GM19193 (cell line): ENCODE results near the gene LY6G5C.

Experiments used
- POLR2A ChIP-seq: IDR thresholded peaks from 4 replicates; pipeline ENCODE4 v1.6.1; 2011; ENCODE audit not compliant: insufficient read depth, insufficient read length; ENCODE audit errors: extremely low read depth

LY6G5C gene

DNA sequence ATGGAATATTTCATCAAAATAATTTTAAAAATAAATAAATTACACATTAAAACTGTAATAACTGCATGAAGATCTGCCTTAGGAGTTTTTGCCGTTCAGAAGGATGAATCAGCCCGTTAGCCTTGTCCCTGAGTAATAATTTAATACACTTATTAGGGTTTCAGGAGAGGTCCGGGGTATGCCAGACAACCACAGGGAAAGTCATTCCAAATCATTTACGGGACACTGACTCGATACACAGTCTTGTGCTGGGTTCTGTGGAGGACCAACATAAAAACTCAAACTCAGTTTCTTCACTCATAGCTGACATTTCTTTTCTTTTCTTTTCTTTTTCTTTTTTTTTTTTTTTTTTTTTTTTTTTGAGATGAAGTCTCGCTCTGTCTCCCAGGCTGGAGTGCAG is 25.1 kb upstream of the LY6G5C start:
- no peak for TF ChIP-seq POLR2A

DNA sequence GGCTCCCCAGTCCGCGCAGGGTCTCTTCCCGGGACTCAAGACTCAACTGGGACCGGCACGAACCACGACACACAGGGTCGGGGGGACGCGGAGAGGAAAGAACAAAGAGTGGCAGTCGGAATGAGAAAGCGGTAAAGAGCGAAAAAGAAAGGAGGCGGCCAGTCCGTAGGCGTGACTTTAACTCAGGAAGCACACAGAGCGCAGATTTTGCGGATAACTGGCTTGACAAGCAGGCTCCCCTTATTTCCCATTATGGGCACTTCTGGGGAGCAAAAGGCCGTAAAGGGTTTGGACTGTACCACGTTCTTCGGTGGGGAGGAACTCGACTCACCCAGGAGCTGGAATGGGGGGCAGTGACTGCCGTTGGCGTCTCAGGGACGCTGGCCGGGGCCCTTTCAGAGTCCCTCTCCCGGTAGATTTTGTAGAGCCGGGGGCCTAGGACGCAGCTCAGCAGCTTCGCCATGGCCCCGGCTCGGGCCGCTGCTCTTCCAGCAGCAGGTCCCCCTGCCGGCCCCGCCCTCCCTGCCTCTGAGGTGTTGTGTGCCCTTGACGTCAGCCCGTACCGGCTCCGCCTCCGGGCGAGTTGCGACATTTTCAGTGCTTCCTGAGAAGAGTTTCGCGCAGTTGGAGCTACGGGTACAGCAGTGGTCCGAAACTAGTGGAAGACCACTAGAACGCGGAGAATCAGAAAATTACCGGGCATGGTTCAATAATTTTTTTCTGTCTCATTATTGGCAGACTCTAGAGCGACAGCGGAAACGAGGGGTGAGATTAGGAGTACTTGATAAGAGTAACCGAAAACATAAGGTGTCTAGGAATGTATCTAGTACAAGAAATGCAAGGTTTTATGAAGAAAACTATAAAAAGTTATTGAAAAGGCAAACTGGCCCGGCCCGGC is 22.2 kb upstream of the LY6G5C start, which contains the start of gene ABHD16A:
Gene ABHD16A, minus strand, starts transcription at position 506 of the 898 bp plus-strand sequence. Its CDS starts 43 bp downstream, at position 463.
- TF ChIP-seq POLR2A: peak; percentile 91

DNA sequence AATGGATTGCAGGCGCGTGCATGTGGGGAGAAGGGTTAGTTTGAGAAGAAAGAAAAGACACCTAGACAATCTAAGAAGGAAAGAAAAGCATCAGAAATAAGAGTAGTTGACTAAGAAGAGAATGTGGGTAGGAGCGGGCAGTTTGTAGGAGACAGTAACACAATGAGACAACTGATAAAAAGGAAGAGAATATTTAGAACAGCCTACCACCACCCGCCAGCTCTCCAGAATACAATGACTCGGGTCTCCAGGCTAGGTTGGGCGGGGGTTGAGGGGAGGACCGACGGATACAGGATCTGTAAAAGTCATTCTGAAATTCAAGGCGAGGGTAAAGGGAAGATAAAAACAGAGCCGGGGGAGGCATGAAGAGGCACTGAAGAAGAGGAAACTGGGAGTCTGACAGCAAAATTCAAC is 21.5 kb upstream of the LY6G5C start:
- no peak for TF ChIP-seq POLR2A

DNA sequence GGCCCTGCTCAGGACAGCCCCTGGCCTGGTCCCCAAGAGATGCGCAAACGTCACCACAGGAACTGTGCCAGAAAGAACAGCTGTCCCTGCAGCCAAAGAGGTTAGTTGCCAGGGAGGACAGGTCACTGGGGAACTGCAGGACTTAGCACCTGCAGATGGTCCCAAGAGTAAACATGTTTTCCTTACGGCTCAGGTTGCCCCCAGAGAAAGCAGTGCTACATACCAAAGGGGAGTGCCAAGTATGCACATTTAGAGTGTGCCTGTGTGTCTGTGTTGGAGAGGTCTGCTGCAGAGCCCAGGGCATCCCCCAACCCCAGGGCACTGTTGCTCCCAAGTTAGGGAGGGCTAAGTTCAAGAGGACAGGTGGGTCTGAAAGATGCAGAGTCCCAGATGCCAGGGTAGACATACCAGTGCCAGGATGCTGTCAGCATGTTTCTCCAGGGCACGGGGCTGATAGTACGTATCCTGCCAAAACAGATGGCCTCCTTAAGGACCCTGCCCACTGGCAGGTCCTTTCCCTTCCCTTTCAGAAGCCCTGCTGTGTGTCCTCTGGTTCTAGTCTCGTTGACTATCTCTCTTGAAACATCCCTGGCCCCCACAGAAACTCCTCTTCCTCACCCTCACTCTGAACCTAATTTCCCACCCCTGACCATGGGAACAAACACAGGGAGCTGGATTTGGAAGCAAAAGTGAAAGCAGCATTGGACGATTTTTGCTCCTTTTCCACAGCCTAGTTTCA is 21.0 kb upstream of the LY6G5C start:
- TF ChIP-seq POLR2A: no peak

DNA sequence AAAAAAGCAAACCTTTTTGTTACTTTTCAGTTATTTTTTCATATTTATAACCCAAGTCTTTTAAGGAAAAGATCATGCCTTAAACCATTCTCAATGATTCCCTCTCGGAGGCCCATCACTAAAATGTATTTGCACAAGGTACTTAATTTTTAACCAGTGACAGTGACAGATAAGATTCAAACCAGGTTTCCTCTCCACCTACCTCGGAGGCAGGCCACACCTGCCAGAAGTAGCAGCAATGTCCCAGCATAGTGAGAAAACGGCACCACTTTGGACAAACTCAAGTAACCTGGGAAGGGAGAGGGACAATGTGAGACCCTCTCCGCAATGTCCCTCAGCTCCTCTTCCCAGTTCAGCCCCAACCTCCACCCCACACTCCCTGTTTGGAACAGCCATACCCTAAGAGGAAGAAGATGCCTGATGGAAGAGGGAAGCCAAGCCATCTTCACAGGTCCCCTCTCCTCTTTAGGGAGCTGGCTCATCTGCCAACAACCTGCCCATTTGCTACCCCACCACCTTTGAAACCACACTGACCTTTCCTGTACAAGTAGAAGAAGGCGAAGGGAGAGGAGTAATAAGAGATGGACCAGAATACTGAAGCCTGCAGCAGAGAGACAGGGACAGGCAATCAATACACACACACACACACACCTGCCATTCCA is 20.0 kb upstream of the LY6G5C start:
- TF ChIP-seq POLR2A: no peak

DNA sequence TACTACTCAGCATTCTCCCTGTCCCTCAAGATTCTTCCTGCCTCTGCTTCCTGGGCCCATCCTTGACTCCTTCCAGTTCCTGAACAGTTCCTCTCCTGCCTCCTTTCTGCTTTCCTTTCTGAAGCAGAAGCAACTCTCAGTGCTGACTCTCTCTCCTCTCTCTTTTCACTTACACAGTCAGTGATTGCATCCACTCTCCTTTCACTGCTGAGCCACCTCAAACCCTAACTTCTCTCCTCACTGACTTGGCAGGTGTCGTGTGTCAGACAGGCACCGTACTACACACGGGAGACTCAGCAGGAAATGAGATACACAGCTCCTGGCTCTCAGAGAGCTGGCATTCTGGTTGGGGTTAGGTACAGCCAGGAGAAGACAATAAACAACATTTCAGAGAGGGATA is 16.7 kb upstream of the LY6G5C start:
- TF ChIP-seq POLR2A: no peak

DNA sequence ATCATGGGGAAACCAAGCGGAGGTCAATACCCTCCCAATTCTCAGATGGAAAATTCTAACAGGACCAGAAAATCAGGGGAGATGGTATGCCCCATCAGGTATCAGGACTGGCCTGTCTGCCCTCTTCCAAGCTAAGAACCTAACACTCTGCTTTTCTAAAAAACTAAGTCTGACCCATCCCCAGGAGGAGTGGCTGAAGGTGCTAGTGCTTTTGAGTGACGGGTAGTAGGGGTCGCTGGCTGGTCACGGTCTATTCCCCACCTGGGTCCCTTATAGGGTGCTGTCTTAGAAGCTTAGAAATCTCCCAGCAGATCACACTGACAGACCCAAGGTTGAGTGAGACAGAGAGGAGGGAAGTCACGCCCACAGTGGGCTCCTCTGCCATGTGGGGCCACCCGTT is 12.7 kb upstream of the LY6G5C start:
- no peak for TF ChIP-seq POLR2A

DNA sequence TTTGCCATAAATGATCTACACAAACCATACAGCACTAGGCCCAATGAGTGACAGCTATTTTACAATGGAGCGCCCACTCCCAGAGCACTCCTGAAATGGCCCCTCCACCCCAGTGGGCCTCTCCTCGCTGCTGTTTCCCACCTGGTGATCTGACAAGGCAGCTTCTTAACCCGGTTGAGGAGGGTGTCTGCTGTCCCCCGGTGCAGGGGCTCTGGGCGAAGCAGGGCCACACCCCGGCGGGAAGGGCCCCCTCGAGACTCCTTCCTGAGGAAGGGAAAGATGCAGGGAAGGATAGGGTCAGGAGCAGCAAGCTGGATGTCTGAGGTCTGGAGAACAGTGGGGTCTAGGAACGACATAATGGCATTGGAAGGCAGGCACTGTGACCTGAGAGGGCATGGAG is 12.0 kb upstream of the LY6G5C start:
- no peak for TF ChIP-seq POLR2A

DNA sequence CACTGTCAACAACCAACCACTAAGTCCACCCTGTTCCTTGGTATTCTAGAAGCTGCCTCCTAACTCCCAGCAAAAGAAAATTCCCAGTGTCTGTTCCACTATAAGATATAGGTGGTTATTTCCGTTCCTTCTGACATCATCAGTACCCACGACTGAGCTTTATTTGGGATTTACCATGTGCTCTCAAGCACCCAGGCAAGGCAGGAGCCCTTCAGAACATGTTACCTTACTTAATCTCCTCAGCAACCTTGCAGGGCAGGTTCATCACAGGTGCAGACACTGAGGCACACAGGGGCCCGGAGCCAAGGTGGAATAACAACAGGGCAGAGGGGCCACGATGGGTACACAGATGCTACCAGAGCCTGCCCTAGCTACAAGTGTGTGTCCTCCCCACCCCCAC is 11.5 kb upstream of the LY6G5C start:
- no peak for TF ChIP-seq POLR2A

DNA sequence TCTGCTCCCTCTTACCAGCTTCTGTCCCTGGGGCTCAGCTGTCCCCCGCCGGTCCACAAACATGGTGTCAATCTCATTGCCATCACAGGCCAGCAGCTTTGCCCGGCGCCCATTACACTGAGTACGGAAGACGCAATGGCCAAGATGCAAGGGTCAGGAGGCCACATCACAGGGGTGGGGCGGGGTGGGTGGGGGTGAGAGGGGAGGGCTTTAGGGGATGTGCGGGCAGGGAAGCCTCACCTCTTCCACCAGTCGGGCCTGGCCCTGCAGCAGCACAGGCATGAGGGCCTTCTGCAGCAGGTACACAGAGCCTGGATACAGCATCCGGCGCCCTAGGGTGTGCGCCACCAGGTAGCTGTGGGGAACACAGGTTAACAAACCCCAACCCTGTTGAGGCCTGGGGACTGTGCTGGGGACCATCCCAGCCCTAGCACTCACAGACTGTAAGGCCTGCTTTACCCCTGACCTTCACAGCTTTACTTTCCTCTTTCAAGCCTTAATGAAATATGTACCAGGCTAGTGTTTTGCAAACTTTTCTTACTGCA is 10.8 kb upstream of the LY6G5C start:
- no peak for TF ChIP-seq POLR2A

DNA sequence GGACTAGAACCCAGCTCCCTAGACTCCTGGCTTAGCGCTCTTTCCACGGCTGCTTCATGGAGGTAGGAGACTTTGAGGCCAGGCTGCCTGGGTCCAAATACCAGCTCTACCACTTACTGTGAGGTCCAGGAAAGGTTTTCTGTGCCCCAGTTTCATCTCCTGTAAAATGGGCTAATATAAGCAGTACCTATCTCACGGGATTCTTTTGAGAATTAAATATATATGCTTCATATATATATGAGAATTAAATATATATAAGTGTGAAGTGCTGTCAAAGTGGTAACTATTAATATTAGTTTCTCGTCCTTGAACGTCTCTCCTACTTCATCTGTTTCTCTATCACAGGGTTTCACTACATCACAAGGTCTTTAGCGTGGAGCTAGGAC is 10.2 kb upstream of the LY6G5C start:
- TF ChIP-seq POLR2A: no peak

DNA sequence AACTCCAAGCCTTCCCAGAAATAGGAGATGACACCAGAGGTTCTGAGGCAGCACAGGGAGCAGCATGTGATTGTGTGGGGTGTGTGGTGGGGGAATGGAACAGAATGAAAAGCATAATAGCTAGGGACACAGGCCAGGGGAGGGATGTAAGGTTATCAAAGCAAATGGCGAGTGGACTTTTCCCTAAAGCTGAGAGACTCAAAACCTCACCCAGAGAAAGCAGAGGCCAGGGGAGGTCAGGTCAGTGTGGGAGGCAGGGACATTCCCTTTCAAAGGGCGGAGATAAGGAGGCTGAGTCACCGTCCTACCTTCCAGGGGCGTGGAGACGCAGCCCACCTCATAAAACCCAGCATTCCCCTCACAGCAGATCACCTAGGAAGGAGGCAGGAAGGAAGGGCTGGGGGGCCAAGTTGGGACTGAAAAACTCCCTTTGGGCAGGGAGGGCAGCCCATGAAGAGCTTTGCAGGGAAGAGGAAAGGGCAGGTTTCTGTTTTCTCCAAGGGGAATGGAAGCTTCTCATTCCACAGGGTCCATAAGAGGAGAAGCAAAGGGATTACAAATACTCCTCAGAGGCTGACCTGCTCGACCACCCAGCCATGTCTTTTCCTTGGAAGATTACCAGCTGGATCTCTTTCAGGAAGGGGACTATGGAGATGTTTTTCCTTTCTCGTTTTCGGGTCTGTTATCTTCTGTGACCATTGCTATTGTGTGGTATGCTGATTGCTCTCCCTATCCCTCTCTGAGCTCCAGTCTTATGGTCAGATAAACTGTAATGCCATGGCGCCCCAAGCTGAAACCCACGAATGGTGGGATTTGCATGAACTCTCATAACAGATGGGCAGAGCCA is 9.6 kb upstream of the LY6G5C start:
- TF ChIP-seq POLR2A: no peak

DNA sequence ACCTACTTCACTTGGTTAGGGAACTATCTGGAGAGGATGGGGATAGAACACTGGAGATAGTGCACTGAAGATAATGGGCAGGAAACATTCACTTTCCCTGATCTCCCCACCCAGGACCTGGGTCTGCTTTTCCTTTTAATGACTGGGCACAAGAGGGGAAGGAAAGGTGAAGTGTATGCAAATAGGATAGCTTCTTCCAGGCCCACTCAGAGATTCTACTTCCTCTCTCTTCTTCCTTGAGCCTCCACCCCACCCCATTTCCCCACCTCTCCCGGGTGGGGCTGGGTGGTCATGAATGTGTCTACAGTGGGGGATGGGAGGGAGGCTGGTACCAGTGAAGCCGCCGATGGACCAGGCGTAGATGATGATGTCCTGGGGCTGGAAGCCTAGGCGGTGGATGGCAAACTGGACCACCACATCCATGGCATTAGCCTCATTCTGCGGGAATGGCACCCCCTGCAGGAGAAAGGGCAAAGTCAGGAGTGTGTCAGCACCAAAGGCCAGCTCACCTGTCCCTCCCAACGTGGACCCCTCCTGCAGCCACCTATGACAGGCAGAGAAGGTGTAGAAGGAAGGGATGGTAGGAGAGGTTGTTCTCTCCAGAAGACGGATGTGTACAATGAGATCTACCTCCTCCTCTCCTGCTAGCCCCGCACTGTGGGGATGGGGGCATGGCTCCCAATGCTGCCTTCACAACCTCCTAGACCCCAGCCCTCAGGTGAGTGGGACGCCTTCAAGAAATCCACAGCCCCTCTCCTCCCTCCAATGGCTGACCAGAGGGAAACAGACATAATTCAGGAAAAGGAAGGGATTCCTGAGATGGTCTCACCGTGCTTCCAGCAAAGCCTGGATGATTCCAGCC is 8.6 kb upstream of the LY6G5C start:
- TF ChIP-seq POLR2A: no peak
